ENCODE results near the gene PLCH2.

DNA sequence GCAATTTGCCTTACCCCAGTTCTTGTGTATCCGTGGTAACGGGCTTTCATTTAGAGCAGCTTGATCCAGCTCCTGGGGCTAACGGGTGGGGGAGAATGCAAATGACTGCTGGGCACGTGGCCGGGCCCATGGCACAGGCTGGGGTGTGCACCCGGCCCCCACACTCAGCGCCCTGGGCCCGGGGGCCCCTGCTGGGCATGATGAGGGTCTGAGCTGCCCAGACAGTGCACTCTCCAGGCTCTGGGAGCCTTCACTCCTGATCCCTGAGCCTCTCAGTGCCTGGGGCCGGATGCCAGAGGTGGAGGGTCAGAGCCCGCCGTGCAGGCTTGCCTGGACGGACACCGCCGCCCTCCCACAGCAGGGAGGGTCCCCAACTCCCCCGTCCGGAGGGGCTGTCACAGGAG is 43.6 kb upstream of the PLCH2 start:
- TF ChIP-seq, protein P1, sequence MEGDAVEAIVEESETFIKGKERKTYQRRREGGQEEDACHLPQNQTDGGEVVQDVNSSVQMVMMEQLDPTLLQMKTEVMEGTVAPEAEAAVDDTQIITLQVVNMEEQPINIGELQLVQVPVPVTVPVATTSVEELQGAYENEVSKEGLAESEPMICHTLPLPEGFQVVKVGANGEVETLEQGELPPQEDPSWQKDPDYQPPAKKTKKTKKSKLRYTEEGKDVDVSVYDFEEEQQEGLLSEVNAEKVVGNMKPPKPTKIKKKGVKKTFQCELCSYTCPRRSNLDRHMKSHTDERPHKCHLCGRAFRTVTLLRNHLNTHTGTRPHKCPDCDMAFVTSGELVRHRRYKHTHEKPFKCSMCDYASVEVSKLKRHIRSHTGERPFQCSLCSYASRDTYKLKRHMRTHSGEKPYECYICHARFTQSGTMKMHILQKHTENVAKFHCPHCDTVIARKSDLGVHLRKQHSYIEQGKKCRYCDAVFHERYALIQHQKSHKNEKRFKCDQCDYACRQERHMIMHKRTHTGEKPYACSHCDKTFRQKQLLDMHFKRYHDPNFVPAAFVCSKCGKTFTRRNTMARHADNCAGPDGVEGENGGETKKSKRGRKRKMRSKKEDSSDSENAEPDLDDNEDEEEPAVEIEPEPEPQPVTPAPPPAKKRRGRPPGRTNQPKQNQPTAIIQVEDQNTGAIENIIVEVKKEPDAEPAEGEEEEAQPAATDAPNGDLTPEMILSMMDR (conservative IDR thresholded peaks at IDR 0.05; ENCODE audit: low read depth, low read length): no peak
- TF ChIP-seq EZH2 (IDR thresholded peaks at IDR 0.05; ENCODE audit: low read length, unreplicated experiment): no peak

All from PC-3 (cell line).